BE2C (cell line): Measurements from ENCODE around the gene DISC1.
"Not testable (repeated sequence)": the region's sequence is repeated elsewhere in the genome, so short reads cannot be mapped to it uniquely, and the experiment has no call there.

Source experiments
- DNase-seq: peaks from one replicate; pipeline ENCODE4 v3.0.0-alpha.2; 2020
- H3K27me3 ChIP-seq: fragments of 250-450 bp; sonication (Bioruptor Pico); 2 replicates; pipeline ENCODE4 v1.5.1; 2020; ENCODE audit warnings: mild to moderate bottlenecking
- H3K36me3 ChIP-seq: fragments of 250-450 bp; sonication (Bioruptor Pico); 2 replicates; pipeline ENCODE4 v1.5.1; 2020; ENCODE audit warnings: mild to moderate bottlenecking
- H3K4me1 ChIP-seq: fragments of 250-450 bp; sonication (Bioruptor Pico); 2 replicates; pipeline ENCODE4 v1.5.1; 2020
- H3K4me3 ChIP-seq: 2 replicates; pipeline ENCODE4 v1.5.1; 2011; ENCODE audit warnings: low read depth, low read length
- H3K9me3 ChIP-seq: fragments of 250-450 bp; sonication (Bioruptor Pico); 2 replicates; pipeline ENCODE4 v1.5.1; 2020
- CTCF ChIP-seq: IDR thresholded peaks from 2 replicates; pipeline ENCODE4 v1.5.1; 2012; ENCODE audit warnings: mild to moderate bottlenecking, low read depth, low read length

The DISC1 gene

DNA sequence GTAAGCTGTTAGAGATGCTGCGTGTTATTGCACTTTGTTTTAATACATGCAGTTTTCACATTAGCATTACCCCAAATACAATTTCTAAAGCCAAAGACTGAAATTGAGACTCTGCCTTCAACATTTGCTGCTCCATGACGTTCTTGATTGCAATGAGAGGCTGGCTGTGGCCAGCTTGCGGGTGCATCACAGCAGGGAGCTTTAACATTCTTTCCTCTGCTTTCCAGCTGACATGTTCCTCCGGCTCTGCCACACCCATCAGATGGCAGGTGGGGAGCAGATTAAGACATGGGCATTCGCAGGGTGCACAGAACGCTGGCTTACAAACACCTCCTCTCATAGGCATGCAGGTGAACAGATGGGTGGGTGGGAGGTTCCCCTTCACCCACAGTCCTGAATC lies 314.1 kb downstream of the DISC1 start:
- Histone ChIP-seq H3K9me3 (no peaks in the 10 kb centered on the region), H3K4me1 (peaks cover 18% of the 10 kb centered on the region), H3K27me3 (no peaks in the 10 kb centered on the region), H3K36me3 (no peaks in the 10 kb centered on the region), H3K4me3 (no peak overlapping the region)
- DNase-seq: no peak
- no peak for TF ChIP-seq CTCF

DNA sequence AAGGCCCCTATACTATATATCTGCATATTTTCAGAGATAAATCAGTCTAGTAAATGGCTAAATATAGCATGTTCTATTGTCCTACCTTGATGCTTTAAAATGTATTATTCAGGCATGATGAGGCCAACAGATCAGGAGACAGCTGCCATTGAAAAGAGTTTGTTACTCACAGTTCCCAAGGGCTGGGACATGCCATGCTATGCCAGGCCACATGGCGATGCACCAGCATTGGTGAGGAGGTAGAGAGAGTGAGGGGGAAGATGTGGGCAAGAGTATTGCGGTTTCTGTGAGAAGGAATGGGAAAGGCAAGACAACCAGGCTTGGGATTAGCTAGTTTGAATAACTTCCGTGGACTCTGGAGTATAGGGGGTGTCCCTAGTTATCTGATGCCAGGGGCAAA lies 316.5 kb downstream of the DISC1 start:
- H3K9me3 ChIP-seq: no peaks in the 10 kb centered on the region; the same call in 1 of the 2 replicates
- H3K27me3 ChIP-seq: no peaks in the 10 kb centered on the region
- no peak for DNase-seq
- no peak for TF ChIP-seq CTCF
- no peak overlapping the region for H3K4me3 ChIP-seq
- H3K36me3 ChIP-seq: no peaks in the 10 kb centered on the region
- H3K4me1 ChIP-seq: peaks cover 5% of the 10 kb centered on the region

GRCh38 chr1:231948102-231948501 lies 321.5 kb downstream of the DISC1 start:
- H3K4me3 ChIP-seq, H3K36me3 ChIP-seq, H3K4me1 ChIP-seq, H3K9me3 ChIP-seq, DNase-seq, H3K27me3 ChIP-seq: not testable (repeated sequence)

- Histone ChIP-seq H3K4me1 (no peaks in the 10 kb centered on the region), H3K36me3 (no peaks in the 10 kb centered on the region), H3K27me3 (no peaks in the 10 kb centered on the region), H3K9me3 (no peaks in the 10 kb centered on the region; the same call in 1 of the 2 replicates), H3K4me3 (no peak overlapping the region)
- DNase-seq: no peak
- no peak for TF ChIP-seq CTCF
Measured at GRCh38 chr1:231949277-231950091, 322.9 kb downstream of the DISC1 start.

DNA sequence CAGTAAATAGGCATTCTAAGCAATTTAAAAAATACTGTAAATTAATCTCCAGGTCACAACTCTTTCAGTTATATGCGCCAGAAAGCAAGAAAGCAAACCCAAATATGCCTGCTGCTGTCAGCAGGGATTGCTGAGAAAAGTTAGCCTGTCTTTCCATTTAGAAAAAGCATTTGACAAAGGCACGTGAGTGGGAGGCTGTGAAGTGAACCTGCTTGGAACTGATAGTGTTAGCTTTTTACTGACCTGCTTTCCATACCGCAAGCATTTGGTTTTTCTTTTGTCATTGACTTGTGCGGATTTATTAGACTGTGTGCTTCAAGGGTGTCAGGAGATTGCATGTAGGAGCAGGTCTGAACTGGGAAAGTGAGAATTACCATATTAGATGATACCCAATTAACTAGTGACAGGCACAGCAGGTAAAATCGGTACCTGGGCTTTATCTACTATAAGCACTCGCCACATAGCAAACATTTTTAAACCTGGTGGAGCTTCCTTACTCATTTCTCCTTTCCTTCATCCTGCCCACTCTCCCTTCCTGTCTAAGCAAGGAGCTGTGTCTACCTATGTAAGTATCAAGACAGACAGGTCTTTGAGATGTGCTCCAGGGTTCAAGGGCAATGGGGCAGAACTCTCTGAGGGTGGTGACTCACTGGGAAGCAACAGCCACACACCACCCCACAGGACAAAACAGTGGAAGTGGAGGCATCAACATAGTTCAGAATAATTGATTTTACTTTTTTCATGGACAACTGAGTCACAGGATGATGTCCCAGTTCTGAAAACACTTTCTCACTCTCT lies 323.9 kb downstream of the DISC1 start:
- Histone ChIP-seq H3K4me1 (no peaks in the 10 kb centered on the region), H3K27me3 (no peaks in the 10 kb centered on the region), H3K9me3 (no peaks in the 10 kb centered on the region; the same call in 1 of the 2 replicates), H3K36me3 (no peaks in the 10 kb centered on the region), H3K4me3 (no peak overlapping the region)
- no peak for DNase-seq
- no peak for TF ChIP-seq CTCF

GRCh38 chr1:231951374-231951773 lies 324.8 kb downstream of the DISC1 start:
- Histone ChIP-seq H3K4me3 (no peak overlapping the region), H3K27me3 (no peaks in the 10 kb centered on the region), H3K36me3 (no peaks in the 10 kb centered on the region), H3K9me3 (no peaks in the 10 kb centered on the region; the same call in 1 of the 2 replicates), H3K4me1 (no peaks in the 10 kb centered on the region)
- DNase-seq: no peak
- no peak for TF ChIP-seq CTCF
